Prostate gland (tissue), 2 donors: ENCODE results near the gene ANAPC1.

Source experiments
- CTCF ChIP-seq, 4 experiments: fragments of 200-600 bp in 2 of 4; fragments of 450-650 bp in 2 of 4; sonication (generic) in 2 of 4; IDR thresholded peaks; 1 replicate in 3 of 4; 2 replicates in 1 of 4; pipeline ENCODE4 v1.5.1; 2016 to 2019; ENCODE audit warnings: antibody characterized with exemption in 4 of 4, mild to moderate bottlenecking in 2 of 4, moderate library complexity in 2 of 4
- POLR2AphosphoS5 ChIP-seq: sonication (generic); formaldehyde crosslinking; IDR thresholded peaks from one replicate; pipeline ENCODE4 v1.6.1; 2017; ENCODE audit warnings: antibody characterized with exemption

GRCh38 chr2:111909079-111909478 is 25.1 kb upstream of the ANAPC1 start:
- TF ChIP-seq POLR2AphosphoS5 (no peak), CTCF (IDR thresholded peaks at IDR 0.05) (no peak)
